GM21360 (cell line): Measurements from ENCODE around the gene SIVA1.

Experiments
- ATAC-seq: cut with Tn5 transposase; IDR thresholded peaks from one replicate; pipeline ENCODE4 v1.9.1; 2021; ENCODE audit warnings: mild to moderate bottlenecking, moderate library complexity; ENCODE audit not compliant: unreplicated experiment

SIVA1 gene

GRCh38 chr14:104769324-104770071, 16.6 kb downstream of the SIVA1 start:
- ATAC-seq, result no peak

GRCh38 chr14:104770072-104770579, 17.2 kb downstream of the SIVA1 start:
- ATAC-seq, result no peak

- no peak for ATAC-seq
These were observed 17.9 kb downstream of the SIVA1 start for GRCh38 chr14:104770851-104771272.

GRCh38 chr14:104771374-104771773, 18.4 kb downstream of the SIVA1 start:
- ATAC-seq, result no peak

- ATAC-seq, result no peak
These were observed 19.2 kb downstream of the SIVA1 start for GRCh38 chr14:104771918-104772706.

GRCh38 chr14:104772707-104773504, 20.0 kb downstream of the SIVA1 start:
- ATAC-seq, result no peak

- no peak for ATAC-seq
These were observed 20.8 kb downstream of the SIVA1 start for GRCh38 chr14:104773505-104774452.

GRCh38 chr14:104774453-104775072, 21.6 kb downstream of the SIVA1 start:
- no peak for ATAC-seq

- no peak for ATAC-seq
These were observed 22.1 kb downstream of the SIVA1 start for GRCh38 chr14:104775073-104775489.

- ATAC-seq, result no peak
These were observed 23.5 kb downstream of the SIVA1 start for GRCh38 chr14:104776481-104776880.

GRCh38 chr14:104776961-104777807, 24.2 kb downstream of the SIVA1 start:
- ATAC-seq, result no peak

GRCh38 chr14:104777808-104778249, 24.9 kb downstream of the SIVA1 start:
- no peak for ATAC-seq

- ATAC-seq, result no peak
These were observed 25.9 kb downstream of the SIVA1 start for GRCh38 chr14:104778694-104779331.

- ATAC-seq, result no peak
These were observed 27.0 kb downstream of the SIVA1 start for GRCh38 chr14:104779776-104780512.

- ATAC-seq, result no peak
These were observed 27.6 kb downstream of the SIVA1 start for GRCh38 chr14:104780513-104781030.

- ATAC-seq, result no peak
These were observed 28.5 kb downstream of the SIVA1 start for GRCh38 chr14:104781271-104782077.
